KOPT-K1 (cell line): ENCODE results near the gene SHISA6.

Source experiments
- H3K27ac ChIP-seq: fragments of 200-600 bp; sonication (generic); 2 replicates; pipeline ENCODE4 v1.5.1; 2016; ENCODE audit warnings: antibody characterized with exemption, mild to moderate bottlenecking, low read depth, low read length; ENCODE audit not compliant: poor library complexity, severe bottlenecking
- H3K36me3 ChIP-seq: fragments of 200-600 bp; sonication (generic); 2 replicates; pipeline ENCODE4 v1.5.1; 2017; ENCODE audit warnings: antibody characterized with exemption, mild to moderate bottlenecking, low read length, moderate library complexity; ENCODE audit not compliant: insufficient read depth
- H3K9me3 ChIP-seq: fragments of 200-600 bp; sonication (generic); 2 replicates; pipeline ENCODE4 v1.5.1; 2017; ENCODE audit warnings: antibody characterized with exemption, low read length, mild to moderate bottlenecking; ENCODE audit not compliant: insufficient read depth, poor library complexity, severe bottlenecking

The SHISA6 gene

GRCh38 chr17:11558681-11559234, 317.7 kb downstream of the SHISA6 start:
- no peaks in the 10 kb centered on the region for H3K9me3 ChIP-seq
- no peak overlapping the region for H3K27ac ChIP-seq
- H3K36me3 ChIP-seq = no peaks in the 10 kb centered on the region

- Histone ChIP-seq H3K36me3 (no peaks in the 10 kb centered on the region), H3K9me3 (no peaks in the 10 kb centered on the region), H3K27ac (no peak overlapping the region)
These were observed 318.6 kb downstream of the SHISA6 start for GRCh38 chr17:11559601-11560000.

GRCh38 chr17:11561281-11561680, 320.3 kb downstream of the SHISA6 start:
- H3K9me3 ChIP-seq = no peaks in the 10 kb centered on the region
- H3K27ac ChIP-seq = no peak overlapping the region

GRCh38 chr17:11561702-11562101, 320.7 kb downstream of the SHISA6 start:
- Histone ChIP-seq H3K27ac (no peak overlapping the region), H3K9me3 (no peaks in the 10 kb centered on the region), H3K36me3 (no peaks in the 10 kb centered on the region)

More at GRCh38 chr17:11561281-11561680, 320.3 kb downstream of the SHISA6 start:
- no peaks in the 10 kb centered on the region for H3K36me3 ChIP-seq

- H3K36me3 ChIP-seq = no peaks in the 10 kb centered on the region
- no peak overlapping the region for H3K27ac ChIP-seq
- no peaks in the 10 kb centered on the region for H3K9me3 ChIP-seq
These were observed 323.8 kb downstream of the SHISA6 start for GRCh38 chr17:11564589-11565380.

GRCh38 chr17:11565591-11565990, 324.6 kb downstream of the SHISA6 start:
- Histone ChIP-seq H3K36me3 (no peaks in the 10 kb centered on the region), H3K27ac (no peak overlapping the region), H3K9me3 (no peaks in the 10 kb centered on the region)

- Histone ChIP-seq H3K36me3 (no peaks in the 10 kb centered on the region), H3K9me3 (peaks cover 19% of the 10 kb centered on the region), H3K27ac (no peak overlapping the region)
These were observed 338.0 kb downstream of the SHISA6 start for GRCh38 chr17:11578998-11579397.

- peaks cover 20% of the 10 kb centered on the region for H3K9me3 ChIP-seq
- no peaks in the 10 kb centered on the region for H3K36me3 ChIP-seq
These were observed 339.7 kb downstream of the SHISA6 start for GRCh38 chr17:11580677-11581076.

GRCh38 chr17:11582217-11582616, 341.2 kb downstream of the SHISA6 start:
- Histone ChIP-seq H3K27ac (no peak overlapping the region), H3K36me3 (no peaks in the 10 kb centered on the region), H3K9me3 (peaks cover 20% of the 10 kb centered on the region)

More at GRCh38 chr17:11580677-11581076, 339.7 kb downstream of the SHISA6 start:
- H3K27ac ChIP-seq = no peak overlapping the region

GRCh38 chr17:11583306-11583992, 342.4 kb downstream of the SHISA6 start:
- Histone ChIP-seq H3K9me3 (peaks cover 20% of the 10 kb centered on the region), H3K36me3 (no peaks in the 10 kb centered on the region), H3K27ac (no peak overlapping the region)

- H3K27ac ChIP-seq = no peak overlapping the region
- H3K9me3 ChIP-seq = no peaks in the 10 kb centered on the region
- no peaks in the 10 kb centered on the region for H3K36me3 ChIP-seq
These were observed 348.7 kb downstream of the SHISA6 start for GRCh38 chr17:11589716-11590115.

- H3K27ac ChIP-seq = no peak within 1 kb of the TSS
- H3K9me3 ChIP-seq = no peaks in the 10 kb centered on the region
- no peaks in the 10 kb centered on the region for H3K36me3 ChIP-seq
These were observed 357.5 kb downstream of the SHISA6 start, which contains the start of gene DNAH9 for GRCh38 chr17:11598274-11599221. Gene DNAH9 (plus strand): TSS chr17:11598470. CDS start chr17:11598499, 29 bp downstream.

- H3K27ac ChIP-seq = no peak overlapping the region
- no peaks in the 10 kb centered on the region for H3K36me3 ChIP-seq
- no peaks in the 10 kb centered on the region for H3K9me3 ChIP-seq
These were observed 360.6 kb downstream of the SHISA6 start for GRCh38 chr17:11601661-11602060.

- no peaks in the 10 kb centered on the region for H3K9me3 ChIP-seq
These were observed 367.4 kb downstream of the SHISA6 start for GRCh38 chr17:11608396-11608795.

More at GRCh38 chr17:11608396-11608795, 367.4 kb downstream of the SHISA6 start:
- Histone ChIP-seq H3K27ac (no peak overlapping the region), H3K36me3 (no peaks in the 10 kb centered on the region)
